ENCODE results near the gene SLC22A31. TPM values are rescaled to one million over a fixed set of nuclear protein-coding genes. Genes with fewer than 3 reads are reported as not detected.
A peak's percentile ranks its signal among the peaks of the same experiment; 100 is the strongest.
"Not testable (repeated sequence)": the region's sequence is repeated elsewhere in the genome, so short reads cannot be mapped to it uniquely, and the experiment has no call there.

Gene SLC22A31
- 0.10 TPM in 1 of 2 replicates, not detected in the other for total RNA-seq
- polyA plus RNA-seq (2012): 2.4 TPM

DNA sequence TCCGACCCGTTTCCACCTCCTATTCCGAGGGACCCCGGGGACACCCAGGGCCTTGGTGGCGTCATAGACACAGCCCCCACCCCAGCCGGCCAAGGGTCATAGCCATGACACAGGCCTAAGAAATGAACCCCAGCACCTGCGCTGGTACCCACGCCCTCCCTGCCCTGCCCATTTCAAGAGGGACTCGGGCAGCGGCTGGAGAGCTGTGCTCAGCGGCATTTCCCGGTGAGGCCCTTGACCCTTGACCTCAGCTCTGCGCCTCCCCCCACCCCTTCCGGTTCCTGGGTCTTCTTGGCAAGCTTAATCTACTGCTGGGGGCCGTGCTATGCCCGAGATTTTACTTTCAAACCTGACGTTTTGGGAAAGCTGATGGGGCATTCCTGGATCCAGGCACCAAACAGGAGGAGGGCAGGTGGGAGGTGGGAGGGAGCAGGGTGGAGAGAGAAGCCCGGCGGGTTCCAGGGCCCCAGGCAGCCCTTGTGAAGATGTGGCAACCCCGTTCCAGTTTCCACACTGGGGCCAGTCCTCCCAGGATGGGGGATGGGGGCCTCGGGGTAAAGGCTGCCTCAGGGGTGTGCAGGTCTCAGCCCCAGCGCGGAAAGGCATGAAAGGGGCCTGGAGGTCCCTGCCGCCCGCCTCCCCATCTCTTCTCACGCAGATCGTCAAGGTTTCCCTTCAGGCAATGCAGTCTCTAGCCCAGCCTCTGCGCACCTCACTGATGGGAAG is at the start of gene SLC22A31:
SLC22A31 (minus strand) TSS at position 414 of the 726 bp plus-strand sequence; CDS start at position 378, 36 bp downstream.
- peak; percentile 39 for DNase-seq (ENCODE audit: low read depth)

DNA sequence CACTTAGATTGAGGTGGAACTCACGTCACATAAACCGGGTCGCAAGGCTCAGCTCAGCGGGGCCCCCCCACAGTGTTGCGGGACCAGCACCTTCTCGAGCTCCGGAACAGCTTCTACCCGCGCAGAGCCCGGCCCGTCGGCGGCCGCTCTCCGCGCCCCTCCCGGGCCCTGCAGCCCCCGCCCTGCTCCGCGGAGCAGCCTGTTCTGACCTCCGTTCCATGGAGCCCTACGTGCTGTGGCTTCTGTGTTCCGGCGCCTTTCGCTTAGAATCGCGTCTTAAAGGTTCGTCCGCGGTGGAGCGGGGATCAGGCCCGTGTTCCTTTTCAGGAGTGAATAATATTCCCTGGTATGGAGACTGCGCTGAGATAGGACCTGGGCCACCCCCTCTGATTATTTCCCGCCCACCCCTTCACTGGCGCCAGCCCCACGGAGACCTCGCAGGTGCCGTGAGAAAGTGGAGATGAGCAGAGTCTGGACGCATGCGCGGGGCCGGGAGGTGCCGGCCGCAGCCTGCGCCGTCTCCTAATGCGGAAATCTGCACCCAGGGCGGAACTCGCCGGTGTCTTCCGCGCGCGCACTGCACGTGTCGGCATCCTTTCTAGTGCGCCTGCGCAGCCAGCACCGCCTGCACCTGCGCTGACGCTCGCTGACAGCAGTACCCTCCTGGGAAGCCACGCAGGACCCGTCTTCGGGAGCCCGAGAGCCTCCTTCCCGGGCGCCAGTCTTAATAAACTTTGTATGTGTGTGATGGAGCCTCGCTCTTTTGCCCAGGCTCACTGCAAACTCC is 48.1 kb upstream of the SLC22A31 start:
- no peak for DNase-seq (ENCODE audit: low read depth)

DNA sequence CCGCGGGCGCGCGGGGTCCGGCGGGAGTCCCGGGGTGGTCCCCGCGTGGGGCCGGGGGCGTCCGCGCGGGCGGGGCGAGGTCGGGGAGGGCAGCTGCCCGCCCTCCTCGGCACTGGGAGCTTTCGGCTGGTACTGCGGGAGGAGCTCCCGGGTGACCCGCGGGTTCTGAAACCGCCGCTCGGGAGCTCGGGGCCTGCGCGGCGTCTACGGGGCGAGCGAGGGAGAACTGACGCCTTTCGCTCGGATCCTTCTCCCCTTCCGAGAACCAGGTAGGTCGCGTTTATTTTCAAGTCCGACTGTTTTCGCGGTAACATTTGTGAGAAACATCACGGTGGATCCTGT is 47.4 kb upstream of the SLC22A31 start:
- not testable (repeated sequence) for DNase-seq (ENCODE audit: low read depth)

DNA sequence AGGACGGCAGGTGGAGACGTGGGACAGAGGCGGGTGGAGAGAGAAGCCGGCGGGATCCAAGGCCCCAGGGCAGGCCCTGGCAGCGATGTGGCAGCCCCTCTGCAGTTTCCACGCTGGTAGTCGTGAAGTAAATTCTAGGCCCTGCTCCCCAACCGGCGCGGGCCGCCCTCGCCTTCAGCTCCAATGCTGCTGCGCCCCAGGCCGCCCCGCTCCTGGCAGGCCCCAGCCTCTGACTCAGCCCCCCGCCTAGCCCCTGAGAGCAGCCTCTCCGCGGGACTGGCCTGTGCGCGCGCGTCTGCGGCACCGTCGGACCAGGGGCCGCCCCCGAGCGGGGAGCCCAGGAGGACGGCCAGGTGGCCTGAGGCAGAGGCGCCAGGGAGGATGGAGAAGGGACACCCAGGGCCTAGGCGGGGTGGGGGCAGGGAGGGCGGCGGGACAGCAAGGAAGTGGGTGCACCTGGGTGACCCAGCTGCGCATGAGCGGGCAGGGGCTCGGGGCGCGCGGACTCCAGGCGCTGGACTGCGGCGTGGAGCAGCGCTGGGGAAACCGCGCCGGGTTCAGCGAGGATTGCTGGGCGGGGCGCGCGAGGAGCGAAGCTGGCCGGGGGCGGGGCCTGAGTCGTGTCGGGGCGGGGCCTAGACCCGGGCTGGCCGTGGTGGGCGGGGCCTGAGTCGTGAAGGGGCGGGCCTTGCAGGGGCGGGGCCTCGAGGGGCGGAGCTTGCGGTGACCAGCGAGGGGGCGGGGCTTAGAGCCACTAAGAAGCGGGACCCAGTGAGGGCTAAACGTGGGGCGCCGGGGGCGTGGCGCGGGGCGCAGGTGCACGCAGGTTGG is 46.8 kb upstream of the SLC22A31 start:
- peak; percentile 63 for DNase-seq (ENCODE audit: low read depth)

DNA sequence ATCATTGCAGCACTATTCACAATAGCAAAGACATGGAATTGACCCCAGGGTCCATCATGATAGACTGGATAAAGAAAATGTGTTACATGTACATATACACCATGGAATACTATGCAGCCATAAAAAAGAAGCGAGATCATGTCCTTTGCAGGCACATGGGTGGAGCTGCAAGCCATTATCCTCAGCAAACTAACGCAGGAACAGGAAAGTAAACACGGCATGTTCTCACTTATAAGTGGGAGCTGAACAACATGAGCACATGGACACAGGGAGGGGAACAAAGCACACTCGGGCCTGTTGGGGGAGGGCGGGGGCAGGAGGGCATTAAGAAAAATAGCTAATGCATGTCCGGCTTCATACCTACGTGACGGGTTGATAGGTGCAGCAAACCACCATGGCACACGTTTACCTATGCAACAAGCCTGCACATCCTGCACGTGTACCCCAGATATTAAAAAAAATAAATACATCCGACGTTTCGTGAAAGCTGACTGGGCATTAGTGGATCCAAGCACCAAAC is 46.1 kb upstream of the SLC22A31 start:
- DNase-seq (ENCODE audit: low read depth): no peak

DNA sequence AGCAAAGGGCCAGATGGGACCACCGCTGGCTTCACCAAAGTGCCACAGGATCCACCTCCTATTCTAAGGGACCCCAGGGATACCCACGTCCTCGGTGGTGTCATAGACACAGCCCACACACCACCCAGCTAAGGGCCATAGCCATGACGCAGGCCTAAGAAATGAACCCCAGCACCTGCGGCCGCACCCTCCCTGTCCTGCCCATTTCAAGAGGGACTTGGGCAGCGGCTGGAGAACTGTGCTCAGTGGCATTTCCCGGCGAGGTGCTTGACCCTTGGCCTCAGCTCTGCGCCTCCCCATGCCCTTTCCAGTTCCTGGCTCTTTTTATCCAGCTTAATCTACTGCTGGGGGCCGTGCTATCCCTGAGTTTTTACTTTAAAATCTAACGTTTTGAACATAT is 44.4 kb upstream of the SLC22A31 start:
- DNase-seq (ENCODE audit: low read depth): no peak

DNA sequence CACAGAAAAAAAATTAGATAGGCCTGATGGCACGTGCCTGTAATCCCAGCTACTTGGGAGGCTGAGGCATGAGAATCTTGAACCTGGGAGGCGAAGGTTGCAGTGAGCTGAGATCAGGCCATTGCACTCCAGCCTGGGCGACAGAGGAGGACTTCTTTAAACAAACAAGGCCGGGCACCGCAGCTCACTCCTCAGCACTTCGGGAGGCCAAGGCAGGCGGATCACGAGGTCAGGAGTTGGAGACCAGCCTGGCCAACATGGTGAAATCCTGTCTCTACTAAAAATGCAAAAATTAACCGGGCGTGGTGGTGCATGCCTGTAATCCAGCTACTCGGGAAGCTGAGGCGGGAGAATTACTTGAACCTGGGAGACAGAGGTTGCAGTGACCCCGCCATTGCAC is 43.9 kb upstream of the SLC22A31 start:
- DNase-seq (ENCODE audit: low read depth): not testable (repeated sequence)

DNA sequence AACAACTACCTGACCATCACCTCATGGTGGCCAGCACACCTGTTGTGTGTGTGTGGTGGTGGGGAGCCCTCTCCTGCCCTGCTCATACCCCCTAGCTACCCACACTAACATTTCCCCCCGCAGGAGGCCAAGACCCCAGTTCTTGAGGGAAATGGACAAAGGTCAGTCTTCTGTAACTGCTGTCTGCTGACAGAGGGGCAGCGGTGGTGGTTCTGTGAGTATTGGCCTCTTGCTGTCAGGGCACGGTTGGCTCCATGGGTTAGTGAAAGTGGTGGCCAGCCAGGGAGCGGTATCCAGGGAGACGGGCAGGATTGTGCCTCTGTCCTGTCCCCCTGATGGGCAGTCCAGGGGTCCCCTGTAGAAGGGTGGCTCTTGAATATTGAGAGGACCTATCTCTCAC is 43.3 kb upstream of the SLC22A31 start:
- DNase-seq (ENCODE audit: low read depth): no peak

DNA sequence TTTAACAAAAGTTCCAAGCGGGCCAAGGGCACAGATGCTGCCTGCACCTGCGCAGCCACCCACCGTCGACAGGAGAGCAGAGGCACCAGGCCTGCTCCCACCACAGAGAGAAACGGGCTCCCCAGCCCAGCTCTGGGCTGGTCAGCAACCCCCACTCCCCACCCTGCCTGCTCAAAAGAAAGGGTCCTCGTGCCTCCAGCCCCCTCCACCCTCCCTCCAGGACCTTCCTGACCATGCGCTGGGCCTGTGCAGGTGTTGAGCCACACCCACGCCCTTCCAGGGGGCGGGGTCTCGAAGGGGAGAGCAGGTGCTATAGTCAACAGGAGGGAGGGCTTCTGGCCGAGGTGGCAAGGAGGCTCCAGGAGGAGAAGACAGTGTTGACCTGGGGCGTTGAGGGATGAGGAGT is 42.5 kb upstream of the SLC22A31 start:
- DNase-seq (ENCODE audit: low read depth): no peak

DNA sequence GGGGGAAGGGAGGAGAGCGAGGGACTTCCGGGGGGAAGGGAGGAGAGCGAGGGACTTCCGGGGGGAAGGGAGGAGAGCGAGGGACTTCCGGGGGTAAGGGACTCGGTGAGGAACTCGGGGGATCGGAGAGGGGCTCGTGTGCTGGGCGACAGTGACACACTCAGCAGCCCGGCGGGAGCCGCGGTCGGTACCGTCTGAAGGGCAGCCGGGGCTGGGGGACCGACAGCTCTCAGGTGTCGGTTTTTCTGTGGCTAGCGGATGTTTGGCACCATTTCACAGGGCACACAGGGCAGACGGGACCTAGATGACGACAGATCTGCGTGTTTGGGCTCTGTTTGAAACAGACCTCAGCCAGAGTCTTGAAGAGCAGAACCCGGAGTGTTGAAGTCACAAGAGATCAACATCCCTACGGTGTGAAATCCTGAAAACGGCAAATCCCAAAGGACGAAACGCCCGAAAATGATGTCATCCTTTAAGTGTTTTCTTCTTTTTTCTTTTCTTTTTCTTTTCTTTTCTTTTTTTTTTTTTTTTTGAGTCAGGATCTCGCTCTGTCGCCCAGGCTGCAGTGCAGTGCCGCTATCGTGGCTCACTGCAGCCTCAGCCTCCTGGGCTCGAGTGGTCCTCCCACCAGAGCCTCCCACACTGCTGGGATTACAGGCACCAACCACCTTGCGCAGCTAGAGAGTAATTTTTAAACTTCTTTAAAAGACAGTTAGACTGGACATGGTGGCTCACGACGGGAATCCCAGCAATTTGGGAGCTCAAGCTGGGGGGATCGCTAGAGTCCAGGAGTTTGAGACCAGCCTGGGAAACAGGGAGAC is 41.1 kb upstream of the SLC22A31 start:
- DNase-seq (ENCODE audit: low read depth): peak; percentile 71

DNA sequence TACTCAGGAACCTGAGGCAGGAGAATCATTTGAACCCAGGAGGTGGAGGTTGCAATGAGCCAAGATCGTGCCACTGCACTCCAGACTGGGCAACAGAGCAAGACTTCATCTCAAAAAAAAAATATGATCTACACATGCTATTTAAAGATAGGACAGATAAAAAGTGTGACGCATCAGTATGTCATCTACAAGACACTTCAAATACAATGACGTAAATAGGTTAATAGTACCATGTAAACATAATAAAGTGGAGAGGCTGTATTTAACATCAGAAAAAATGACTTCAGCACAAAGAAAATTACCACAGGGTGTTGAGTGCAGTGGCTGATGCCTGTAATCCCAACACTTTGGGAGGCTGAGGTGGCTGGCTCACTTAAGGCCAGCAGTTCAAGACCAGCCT is 37.4 kb upstream of the SLC22A31 start:
- no peak for DNase-seq (ENCODE audit: low read depth)

DNA sequence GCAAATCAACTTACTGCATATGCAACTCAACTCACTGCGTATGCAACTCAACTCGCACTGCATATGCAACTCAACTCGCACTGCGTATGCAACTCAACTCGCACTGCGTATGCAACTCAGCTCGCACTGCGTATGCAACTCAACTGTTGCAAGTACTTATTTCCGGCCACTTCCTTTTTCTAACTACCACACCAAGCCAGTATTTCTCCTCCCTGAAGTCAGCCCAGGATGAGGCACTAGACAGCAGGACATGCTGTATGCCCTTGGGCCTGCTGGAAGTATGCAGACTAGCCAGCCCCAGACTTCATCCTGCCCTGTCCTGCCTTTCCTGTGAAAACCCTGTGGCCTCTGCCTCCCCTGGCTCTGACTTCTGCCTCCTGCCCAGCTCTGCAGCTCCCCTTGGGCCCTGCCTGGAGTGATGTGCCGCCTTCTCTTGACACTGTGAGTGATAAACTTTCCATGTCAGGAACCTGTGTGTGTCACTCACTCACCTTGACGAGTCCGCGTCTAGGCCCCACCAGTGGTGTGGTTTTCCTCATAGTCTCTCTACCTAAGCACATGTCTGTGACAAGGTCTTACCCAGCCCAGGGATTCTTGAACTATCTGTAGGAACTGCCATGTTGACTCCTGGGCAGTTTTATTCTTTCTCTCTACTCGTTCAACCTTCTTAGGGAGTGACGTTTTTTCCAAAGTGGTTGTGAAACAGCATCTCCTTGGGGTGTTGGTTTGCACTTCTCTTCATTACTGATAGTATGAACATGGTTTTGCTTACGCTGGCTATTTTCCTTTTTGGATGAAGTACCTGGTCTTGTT is 33.5 kb upstream of the SLC22A31 start:
- no peak for DNase-seq (ENCODE audit: low read depth)

DNA sequence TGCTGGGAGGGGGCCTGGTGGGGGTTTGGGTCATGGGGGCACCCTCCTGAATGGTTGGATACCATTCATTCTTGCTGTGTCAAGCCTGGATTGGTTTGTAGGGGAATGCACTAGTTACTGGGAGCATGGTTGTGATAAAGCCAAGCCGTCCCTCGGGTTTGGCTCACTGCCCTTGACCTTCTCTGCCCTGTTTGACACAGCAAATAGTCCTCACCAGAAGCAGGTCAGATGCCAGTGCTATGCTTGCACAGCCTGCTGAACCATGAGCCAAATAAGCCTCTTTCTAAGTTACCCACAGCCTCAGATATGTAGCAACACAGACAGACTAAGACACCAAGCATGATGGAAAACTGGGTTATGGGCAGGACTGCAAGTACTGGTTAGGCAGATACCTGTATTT is 31.8 kb upstream of the SLC22A31 start:
- no peak for DNase-seq (ENCODE audit: low read depth)

DNA sequence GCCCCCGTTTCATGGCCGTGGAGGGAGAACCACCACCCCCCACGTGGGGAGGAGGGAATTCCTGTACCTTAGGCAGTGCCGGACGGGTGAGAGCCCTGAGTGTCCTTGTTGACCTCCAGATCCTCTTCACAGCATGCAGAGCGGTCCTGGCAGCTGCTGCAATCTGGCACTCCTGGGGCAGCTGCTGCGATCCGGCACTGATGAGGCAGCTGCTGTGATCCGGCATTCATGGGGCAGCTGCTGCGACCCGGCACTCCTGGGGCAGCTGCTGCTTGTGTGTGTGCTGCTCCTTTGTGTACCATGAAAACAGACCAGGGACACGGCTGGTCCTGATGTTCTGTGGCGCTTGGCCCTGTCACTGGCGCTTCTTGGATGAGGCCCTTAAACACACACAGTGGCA is 29.9 kb upstream of the SLC22A31 start:
- peak; percentile 91 for DNase-seq (ENCODE audit: low read depth)

DNA sequence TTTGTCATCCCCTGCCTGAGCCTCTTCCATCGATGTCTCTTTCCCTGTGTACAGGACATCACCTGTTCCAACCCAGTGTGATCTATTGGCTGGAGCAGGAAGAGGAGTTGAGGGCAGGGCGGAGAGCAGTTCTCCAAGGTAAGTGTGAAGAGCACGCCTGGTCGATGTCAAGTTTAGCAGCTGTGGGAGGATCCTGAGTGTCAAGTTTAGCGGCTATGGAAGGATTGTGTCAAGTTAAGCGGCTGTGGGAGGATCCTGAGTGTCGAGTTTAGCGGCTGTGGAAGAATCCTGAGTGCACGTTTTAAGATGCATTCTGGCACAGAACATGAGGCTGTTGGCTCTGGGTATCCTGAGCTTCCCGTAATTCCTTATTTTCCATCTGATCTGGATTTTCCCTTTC is 24.3 kb upstream of the SLC22A31 start:
- DNase-seq (ENCODE audit: low read depth): no peak

DNA sequence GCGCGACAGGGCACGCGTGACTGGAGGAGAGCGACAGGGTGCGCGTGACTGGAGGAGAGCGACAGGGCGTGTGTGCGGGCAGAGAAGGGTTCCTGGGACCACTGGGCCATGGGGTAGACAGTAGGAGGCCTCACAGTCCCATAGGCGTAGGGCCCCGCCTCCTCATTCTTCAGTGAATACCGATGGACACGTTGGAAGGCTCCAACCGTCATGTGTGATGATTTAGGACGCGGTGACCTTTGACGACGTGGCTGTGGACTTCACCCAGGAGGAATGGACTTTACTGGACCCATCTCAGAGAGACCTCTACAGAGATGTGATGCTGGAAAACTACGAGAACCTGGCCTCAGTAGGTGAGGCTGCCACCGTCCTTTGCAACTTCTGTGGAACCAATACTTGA is 22.6 kb upstream of the SLC22A31 start:
- no peak for DNase-seq (ENCODE audit: low read depth)

DNA sequence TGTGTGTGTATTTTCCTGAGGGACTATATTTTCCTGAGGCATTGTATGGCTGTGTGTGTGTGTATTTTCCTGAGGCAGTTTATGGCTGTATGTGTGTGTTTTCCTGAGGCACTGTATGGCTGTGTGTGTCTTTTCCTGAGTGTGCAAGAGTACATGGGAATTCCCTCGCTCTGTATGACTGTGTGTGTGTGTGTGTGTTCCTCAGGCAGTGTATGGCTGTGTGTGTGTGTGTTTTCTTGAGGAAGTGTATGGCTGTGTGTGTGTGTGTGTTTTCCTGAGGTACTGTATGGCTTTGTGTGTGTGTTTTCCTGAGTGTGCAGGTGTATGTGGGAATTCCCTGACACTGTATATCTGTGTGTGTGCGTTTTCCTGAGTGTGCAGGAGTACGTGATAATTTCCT is 21.3 kb upstream of the SLC22A31 start:
- DNase-seq (ENCODE audit: low read depth): no peak

DNA sequence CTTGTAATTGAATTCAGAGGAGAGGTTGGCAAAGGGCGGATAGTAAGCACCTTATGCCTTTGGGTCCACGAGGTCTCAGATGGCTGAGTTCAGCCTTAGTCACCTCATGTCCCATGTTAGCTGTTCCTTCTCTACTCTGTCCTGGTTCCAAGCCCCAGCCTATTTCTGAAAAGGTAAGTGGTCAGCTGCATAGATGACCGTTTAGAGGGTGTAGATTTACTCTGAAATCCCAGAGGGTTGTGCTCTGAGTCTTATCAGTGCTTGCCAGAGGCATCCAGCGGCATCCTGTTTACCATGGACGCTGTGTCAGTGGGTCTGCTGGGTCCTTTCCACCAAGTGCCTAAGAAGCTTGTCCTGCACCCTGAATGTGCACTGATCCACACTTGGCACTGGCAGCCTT is 19.0 kb upstream of the SLC22A31 start:
- DNase-seq (ENCODE audit: low read depth): no peak

DNA sequence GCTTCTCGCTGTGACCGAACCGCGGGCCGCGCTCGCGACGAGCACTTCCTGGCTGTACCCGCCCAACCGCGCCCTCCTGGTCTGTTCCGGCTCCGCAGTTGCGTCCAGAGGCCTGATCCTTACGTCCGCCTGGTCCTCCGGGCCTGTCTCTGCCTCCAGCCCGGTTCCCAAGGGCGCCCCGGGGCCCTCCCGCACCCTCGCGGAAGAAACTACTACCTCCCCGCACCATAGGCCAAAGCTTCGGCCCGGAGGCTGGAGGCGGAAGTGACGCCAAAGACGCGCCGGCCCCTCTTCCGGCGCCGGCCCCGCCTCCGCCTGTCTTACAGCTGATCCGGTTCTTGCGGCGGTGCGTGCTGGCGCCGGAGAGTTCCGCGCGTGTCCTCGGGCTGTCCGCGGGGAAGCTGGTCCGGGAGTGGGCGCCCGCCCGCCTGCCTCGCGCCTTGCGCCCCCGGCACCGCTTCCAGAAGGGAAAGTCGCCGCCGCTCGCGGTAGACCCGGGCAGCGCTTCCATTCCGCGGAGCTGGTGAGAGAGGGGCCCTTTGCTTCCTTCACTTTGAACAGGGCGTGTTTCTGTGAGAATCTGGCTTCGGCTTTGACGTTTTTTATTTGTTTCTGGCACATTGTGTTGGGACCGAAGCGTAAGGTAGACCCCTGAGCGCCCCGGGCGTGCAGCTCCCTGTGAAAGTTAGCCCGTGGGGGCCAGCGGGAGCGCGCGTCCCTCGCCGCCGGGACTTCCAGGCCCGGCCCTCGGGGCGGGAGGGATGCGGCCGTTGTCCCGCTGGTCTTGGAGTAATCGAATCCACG is 17.3 kb upstream of the SLC22A31 start, which contains the start of gene ZNF778:
ZNF778 (plus strand) TSS at position 316 of the 804 bp plus-strand sequence. CDS start 3,425 bp downstream, outside the sequence.
- peak; percentile 87 for DNase-seq (ENCODE audit: low read depth)

Measured in myocyte (in vitro differentiated cells).